Activated CD8-positive, alpha-beta memory T cell treated with anti-CD3 and anti-CD28 coated beads for 48 hours (primary cell): ENCODE measurements around the gene WDR1.

Experiments
- DNase-seq, 3 experiments: peaks; one replicate each; pipeline ENCODE4 v3.0.0-alpha.2; 2020; ENCODE audit warnings: low read depth in 2 of 3, low spot score in 2 of 3

Gene WDR1

DNA sequence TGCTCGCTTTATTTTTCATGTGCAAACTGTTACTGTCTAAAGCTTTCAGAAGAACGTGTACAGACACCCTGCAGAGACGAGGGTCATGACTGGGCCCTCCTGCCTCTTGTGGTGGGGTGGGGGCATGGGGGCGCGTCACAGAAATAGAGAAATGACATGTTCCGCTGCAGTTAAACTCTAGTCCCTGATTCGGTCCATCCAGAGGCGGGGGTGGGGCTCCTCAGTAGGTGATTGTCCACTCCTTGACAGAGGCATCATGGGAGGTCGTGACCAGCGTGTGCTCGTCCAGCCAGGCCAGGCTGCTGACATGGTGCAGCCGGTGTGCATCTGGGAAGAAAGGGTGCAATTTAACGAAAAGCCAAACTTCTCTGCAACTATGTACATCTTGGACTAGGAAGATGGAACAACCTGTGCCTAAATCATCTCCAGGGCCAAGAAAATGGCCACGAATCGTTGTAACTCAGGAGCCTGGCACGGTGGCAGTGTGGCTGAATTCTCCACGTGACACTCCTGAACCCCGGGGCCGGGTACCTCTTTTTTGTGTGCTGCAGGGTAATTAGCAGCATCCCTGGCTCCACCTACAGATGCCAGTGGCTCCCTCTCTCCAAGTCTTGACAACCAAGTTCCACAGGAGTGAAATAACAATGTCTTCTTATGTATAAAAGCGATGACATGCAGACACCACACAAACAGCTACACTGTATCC is 41.3 kb downstream of the WDR1 start:
- no peak for DNase-seq

DNA sequence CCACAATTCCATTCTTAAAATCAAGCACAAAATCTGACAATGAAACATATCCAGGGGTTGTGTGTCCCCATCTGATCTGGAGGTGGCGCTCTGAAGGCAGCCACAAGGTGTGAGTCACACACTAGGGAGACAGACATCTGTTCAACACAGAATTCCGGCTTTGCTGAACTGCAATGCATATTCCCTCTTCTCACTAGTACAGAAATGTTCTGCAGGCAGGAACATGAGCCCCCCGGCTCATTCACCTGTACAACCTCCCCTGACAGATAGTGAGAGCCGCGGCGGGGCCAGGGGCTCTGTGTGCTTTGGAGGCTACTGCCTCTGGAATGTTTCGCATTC is 41.9 kb downstream of the WDR1 start:
- DNase-seq: no peak

DNA sequence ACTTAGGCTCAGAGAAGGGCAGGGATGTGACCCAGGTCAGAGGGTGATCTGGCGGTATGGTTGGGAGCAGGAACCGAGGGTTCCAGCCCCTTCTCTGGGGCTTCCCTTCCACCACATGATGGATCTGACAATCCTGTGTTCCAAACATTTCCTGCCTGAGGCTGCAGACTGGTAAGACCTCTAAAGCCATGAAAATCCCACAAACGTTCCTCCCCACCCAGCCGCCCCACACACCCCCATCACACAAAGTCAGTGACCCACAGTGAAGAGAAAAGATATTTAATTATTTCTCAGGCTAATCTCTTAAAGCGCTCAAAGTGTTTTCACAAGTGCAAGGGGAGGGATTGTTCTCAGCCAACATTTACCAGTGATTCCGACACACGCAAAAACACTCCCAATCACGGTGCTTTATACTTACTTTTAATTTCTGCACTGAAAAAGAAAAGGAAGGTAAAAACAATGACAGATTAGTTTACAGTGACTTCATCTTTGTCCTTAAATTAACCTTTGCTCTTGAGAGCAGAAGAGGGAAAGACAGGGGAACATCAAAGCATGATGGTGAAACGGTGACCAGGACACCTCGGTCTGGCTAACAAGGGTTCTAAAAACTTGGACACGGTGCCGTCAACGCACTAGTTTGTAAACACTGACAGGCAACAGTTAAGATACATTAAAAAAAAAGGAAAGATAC is 42.4 kb downstream of the WDR1 start:
- DNase-seq: no peak

DNA sequence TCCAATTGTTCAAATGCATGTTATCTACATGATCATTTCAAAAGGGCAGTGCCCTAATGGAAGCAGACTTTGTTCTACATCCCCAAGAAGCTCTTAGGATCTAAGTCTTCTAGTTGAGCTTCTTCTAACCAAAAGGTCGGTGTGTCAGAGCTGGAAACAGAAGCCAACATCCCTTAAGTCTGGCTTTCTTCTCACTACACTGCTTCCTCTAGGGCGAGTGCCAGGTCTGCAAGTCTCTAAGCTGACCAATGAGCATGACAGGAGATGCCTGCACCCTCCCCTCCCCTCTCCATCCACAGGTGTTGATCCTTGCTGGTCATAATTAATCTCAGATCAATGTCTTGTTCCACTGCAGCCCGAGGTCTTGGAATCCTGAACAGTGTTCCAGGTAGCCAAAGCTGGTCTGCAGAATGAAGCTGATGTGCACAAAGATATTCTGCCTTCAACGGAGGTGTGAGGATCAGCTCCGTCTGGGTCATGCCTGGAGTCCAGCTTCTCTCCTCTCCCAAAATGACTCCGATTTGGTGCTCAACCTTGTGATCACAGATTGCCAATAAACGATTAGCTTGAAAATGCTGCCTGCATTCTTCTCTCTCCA is 44.1 kb downstream of the WDR1 start:
- DNase-seq: no peak

DNA sequence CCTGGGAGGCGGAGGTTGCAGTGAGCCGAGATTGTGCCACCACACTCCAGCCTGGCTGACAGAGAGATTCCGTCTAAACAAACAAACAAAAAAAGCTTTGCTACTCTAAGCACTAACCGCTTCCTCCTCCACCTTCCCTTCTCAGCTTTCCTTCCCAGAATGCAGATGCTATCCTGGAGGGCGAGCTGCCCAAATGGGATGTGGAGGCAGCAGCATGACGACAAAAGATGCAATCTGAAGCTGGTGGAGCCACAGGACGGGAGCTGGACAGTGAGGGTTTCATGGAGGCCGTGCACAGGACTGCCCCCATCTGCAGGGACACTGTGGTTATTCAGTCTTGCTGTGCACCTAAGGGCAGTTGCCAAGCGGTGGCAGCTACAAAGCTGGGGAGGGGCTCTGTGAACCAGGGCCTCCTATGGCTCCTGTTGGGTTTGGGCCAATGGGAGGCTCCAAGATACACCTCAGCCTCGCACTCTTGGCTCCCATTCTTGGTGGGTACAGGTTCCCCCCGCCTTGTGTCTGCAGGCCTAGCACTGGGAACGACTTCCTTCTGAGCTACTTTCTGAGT is 47.4 kb downstream of the WDR1 start:
- no peak for DNase-seq

DNA sequence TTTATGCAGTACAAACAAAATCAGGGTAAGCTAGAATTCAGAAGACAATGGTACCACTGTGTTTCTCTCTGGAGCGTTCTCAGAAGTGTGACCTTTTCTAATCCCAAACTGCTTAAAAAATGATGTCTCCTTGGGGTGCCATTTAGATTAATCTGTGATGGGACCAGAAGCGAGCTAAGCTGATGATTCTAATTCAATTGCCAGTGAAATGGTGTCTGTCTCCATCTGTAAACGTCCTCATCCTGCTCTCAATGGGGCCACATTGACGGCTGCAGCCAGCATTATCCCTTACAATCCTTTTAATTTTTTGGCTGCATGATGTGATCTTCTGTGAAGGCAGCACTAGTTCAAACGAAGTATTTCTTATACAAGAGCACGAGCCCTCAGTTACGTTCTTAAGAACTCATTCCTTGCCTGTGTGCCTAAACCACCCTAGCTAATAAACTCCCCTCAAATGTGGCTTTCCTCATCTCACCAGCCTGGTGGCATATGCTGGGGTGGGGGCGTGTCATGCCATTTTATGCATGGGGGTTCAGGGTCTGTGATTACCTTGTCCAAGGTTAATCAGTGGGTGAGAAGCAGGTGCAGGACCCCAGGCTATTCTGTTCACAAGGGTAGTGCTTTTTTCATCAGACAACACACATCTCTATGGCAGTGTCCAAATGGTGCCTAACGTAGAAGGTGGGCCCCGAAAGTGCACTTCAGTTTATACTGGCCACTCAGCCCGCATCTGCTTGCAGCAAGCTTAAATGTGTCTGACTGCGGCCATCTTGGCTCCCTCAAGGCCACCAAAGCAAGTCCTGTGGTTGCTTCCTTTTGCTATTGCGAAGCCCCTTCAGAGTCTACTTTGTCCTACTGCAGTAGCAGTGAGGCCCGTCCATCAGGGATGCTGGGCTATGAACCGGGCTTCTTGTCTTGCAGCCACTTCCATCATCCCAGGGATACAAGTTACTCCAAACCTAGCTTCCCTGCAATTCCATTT is 49.6 kb downstream of the WDR1 start:
- no peak for DNase-seq

DNA sequence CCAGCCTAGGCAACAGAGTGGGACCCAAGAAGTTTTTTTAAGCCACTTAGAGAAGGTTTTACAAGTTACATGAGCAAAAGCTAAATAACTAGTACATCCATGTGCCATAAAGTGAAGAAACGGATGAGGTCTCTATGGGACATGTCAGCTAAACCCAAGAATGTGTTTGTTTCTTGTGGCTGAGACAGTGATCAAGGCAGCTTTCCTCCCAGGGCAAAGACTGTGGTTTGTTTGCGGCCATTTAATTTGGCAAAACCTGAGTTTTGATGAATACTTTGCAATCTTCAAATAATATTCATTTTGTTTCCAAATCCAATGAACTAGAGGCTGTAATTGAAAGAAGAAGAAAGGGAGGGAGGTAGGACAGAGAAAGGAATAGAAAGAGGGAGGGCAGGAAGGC is 50.4 kb downstream of the WDR1 start:
- no peak for DNase-seq

DNA sequence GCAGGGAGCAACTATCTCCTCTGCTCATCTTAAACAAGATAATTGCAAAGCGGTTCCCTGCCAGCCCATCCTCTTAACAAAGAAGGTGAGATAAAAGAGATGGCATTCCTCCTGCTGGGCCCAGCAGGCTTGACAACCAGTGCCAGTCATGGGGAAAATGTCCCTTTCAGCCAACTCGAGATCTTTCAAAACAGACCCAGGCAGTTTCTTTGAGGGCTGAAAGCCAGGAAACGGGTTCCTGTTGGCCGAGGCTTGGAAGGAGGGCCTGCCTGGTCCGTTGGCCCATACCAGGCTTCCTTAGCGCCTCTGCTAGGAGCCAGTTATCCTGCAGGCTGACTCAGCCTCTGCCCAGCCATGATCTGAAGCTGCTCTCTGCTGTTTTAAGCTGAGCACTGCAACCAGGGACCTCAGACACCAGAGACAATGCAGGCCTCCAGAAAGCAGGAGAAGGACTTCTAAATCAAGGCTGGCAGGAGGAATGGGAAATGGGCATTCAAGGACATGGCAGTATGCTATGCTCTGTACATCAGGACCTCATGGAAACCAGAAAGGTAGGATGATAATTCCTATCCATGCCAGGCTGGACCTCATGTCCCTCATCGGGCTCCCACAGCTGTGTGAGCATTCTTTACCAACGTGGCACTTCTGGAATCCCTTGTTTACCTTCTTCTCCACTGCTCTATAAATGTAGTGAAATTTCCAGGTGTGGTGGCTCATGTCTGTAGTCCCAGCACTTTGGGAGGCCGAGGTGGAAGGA is 52.9 kb downstream of the WDR1 start:
- no peak for DNase-seq

DNA sequence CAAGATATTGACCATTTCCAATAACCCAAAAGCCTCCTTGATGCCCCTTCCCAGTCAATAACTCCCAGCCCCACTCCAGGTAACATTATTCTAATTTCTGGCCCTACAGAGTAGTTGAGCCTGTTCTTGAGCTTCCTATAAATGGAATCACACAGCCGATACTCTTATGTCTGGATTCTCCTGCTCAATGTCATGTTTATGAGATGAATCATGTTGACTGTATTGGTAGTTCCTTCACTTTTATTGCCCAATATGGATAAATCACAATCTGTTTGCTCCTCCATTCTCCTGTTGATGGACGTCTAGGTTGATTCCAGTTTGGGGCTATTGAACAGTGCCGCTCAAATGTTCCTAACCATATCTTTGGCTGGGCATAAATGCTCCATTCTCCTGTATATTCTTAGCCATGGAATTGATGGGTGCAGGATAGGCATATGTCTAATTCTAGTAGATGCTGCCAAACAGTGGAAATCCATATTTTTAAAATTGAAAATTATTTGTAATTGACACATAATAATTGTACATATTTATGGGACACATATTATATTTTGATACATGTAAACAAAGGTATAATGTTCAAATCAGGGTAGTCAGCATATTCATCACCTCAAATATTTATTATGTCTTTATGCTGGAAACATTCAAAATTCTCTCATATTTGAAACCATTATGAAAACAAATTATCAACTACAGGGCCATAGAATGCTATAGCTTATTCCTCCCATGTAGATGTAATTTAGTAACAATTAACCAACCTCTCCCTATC is 54.8 kb downstream of the WDR1 start:
- DNase-seq: no peak

DNA sequence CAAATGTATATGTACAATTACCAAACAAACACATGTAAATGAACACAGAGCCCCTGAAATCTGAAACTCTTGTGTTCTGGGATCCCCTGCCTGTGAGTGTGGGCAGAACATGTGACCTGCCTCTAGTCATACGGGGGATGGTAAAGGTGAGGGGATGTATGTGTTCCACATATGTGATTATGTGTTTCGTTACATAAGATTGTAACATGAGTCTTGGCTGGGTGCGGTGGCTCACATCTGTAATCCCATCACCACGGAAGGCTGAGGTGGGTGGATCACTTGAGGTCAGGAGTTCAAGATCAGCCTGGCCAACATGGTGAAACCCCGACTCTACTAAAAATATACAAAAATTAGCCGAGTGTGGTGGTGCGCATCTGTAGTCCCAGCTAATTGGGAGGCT is 58.2 kb downstream of the WDR1 start:
- DNase-seq: no peak

DNA sequence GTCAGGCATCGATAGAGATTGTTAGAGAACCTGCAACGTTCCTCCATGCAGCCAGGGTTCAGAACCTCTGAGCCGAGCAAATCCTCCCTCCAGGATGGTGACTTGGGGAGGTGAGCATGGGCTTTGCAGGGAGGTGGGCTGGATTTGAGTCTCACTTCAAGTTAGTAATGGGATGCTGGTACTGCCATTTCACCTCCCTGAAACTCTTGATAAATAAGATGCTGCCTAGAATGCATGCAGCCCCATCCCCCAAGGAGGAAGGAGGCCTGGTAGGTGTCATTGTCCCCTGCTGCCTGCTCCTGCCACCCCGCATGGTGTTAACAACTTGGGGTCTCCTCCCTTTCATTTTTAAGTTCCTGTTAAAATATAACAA is 59.6 kb downstream of the WDR1 start:
- DNase-seq: no peak

DNA sequence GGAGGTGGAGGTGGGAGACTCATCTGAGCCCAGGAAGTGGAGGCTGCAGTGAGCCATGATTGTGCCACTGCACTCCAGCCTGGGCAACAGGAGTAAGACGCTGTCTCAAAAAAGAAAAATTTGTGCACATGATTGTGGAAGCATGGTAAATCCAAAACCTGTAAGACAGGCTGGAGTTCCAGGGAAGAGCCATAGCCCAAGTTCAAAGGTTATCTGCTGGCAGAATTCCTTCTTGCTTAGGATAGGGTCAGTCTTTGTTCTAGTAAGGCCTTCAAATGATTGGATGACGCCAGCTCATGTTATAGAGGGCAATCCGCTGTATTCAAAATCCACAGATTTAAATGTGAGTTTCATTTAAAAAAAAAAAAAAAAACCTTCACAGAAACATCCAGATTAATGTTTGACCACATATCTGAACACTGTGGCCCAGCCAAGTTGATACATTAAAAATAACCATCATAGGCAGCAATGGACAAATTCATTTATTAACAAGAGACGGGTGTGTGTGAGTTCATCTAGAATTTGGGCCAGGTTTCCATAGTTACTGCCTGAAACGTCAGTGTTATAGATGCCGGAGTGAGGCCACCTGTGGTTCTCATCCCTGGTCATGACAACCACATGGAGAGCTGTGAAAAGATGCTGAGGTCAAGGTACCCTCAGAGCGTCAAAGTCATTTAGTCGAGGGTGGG is 60.1 kb downstream of the WDR1 start:
- no peak for DNase-seq

DNA sequence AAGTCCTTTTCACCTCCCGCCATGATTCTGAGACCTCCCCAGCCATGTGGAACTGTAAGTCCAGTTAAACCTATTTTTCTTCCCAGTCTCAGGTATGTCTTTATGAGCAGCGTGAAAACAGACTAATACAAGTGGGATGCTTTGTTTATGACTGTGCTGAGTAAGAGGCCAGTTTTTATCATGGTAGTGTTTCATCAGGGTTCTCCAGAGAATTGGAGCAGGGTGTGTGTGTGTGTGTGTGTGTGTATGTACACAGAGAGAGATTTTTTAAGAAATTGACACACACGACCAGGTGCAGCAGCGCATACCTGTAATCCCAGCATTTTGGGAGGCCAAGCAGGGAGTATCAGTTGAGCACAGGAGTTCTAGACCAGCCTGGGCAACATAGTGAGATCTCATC is 60.7 kb downstream of the WDR1 start:
- no peak for DNase-seq

DNA sequence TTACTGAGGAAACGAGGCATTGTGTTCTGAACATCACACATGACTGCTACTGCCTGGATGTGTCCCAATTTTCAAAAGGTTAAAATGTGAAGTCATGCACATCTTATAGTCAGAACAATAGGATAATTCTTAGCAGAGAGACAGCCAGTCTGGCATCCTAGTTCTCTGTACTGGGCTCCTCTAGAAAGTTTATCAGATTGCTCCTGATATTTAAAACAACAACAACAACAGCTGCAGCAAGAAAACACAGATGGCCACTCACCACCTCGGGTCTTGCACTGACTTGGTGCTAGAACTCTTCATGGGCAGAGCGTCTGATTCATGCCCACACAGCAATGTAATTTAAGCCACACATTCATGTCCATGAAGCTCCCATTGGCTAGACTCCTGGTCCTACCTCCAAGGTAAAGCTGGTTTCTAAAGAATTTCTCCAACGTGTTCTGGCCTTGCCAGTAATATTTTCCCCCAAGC is 62.0 kb downstream of the WDR1 start:
- no peak for DNase-seq

DNA sequence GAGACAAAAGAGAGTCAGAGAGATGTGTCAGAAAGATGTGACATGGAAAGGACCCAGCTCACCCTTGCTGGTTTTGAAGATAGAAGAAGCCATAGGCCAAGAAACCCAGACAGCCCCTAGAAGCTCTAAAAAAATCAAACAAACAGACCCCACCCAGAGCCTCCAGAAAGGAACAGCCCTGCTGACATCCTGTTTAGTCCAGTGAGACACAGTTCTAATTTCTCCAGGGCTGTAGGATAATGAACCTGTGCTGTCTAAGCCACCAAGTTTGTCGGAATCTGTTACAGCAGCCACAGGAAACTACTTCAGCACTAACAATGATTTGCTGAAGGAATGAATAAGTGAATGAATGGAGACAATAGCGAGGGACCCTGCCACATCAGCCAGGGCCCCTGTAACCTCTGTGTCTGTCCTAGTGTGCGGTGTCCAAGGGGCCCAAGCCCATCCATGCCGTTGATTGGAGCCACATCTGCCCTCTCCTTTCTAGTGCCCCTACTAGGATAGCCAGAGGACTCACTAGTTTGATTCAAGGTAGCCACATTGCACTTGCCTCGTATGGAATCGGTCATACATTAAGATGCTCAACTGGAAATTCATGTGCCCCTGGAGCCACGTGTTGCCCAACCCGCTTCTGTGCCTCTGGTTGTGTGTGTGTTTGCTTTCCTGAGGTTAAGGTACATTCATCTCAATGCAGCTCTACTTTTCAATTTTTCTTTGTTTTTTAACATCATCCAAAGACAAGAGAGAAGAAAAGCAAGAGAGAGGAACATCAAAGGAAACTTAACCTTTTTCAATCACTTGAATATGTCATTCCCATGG is 62.8 kb downstream of the WDR1 start:
- no peak for DNase-seq

DNA sequence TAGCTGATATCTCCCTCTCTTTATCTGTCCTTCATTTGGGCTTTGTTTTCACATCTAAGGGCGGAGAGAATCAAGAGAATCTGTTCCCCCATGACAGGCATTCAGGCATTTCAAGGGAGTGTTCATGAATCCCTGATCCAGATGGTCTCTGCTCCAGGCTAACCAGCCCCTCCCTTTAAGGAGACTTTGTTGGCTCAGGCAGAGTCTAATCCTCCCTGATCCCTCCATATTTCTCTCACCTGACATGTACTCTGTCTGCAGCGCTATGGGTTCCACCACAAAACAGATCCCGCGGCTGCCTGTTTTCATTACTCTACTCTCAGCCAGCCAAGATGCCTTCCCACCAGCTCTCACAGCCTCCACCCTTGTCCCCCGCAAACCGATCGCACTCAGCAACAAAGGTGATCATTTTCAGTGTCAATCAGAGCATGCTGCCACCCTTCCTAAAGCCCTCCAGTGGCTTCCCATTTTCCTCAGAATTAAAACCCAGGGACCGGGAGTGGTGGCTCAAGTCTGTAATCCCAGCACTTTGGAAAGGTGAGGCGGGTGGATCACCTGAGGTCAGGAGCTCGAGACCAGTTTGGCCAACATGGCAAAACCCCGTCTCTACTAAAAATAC is 65.0 kb downstream of the WDR1 start:
- no peak for DNase-seq

DNA sequence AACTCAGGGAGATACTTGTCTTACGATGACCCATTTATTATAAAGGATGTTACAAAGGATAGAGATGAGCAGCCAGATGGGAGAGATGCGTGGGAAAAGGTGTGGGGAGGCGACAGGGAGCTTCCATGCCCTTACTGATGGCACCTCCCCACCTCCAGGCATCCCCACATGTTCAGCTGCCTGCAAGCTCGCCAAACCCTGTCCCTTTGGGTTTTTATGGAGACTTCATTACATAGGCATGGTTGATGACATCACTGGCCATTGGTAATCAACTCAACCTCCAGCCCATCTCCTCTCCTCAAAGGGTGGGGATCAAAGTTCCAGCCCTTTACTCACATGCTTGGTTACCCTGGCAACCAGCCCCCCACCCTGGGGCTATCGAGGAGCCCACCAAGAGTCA is 65.9 kb downstream of the WDR1 start:
- DNase-seq: no peak

DNA sequence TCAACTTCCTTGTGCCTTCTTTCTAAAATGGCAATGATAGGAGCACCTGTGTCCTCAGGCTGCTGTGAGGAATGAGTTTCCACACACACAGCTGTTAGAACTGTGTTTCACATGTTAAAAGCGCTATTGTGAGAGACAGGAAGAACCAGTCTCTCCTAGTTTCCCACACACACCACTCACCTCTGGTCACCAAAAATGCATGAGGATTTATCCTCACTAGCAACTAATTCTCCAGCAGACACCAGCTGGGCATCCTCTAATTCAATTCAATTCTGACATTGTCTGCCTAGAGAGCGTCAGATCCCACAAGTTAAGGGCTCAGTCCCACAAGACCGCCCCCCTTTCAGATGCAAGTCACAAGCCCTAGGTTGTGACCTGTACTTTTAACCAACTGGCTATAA is 66.3 kb downstream of the WDR1 start:
- no peak for DNase-seq
